Endothelial cell of umbilical vein (primary cell): ENCODE measurements around the gene SNX33.

Source experiments
- FOS ChIP-seq: IDR thresholded peaks from 2 replicates; pipeline ENCODE4 v1.6.1; 2011; ENCODE audit warnings: mild to moderate bottlenecking, low read length, moderate library complexity, borderline replicate concordance; ENCODE audit not compliant: insufficient read depth
- TF ChIP-seq, protein P1 (sequence below): IDR thresholded peaks from 2 replicates; pipeline ENCODE4 v1.6.1; 2011; ENCODE audit not compliant: insufficient read depth, insufficient read length
- TF ChIP-seq, protein P2 (sequence below), 2 donors: IDR thresholded peaks; 1 replicate in 1 of 2; 2 replicates in 1 of 2; pipeline ENCODE4 v1.5.1; 2011; ENCODE audit warnings: low read length in 2 of 2, mild to moderate bottlenecking in 2 of 2, moderate library complexity in 2 of 2, control low read depth in 1 of 2, inconsistent platforms in 1 of 2, low read depth in 1 of 2; ENCODE audit not compliant: insufficient read depth in 1 of 2; ENCODE audit errors: extremely low read depth in 1 of 2

DNA sequence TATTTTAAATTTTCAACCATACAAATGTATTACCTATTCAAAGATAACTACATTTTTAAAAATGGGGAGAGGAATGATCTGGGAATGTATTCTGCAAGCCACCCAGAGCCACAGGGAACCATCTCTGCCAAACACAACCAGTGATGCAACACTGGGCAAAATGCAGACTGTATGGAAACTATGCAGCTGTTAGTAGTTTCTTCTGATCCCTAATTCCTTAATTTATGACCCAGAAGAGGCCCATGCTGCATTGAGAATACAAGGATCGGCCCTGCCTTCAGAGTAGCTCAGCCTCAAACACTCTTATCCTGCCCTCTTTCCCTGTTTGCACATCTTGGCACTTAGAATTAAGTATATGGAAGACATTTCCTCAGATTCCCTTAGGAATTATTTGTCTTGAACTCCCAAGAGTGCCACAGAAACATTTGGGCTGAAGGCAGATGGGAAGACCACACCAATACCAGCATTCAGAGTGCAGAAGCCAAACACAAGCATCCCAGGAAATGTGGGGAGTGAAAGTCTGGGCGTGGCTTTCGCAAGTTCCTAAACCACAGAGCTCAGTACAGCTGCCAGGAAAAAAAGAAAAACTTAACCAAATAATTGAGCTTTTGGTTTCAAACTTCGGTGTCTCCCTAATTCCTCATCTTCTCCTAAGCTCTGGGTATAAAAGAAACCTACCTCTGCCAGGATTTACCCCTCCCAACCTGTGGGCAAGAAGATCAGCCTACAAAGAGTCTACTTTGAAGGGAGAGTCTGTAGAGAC lies 27.5 kb upstream of the SNX33 start:
- no peak for TF ChIP-seq FOS
- TF ChIP-seq, protein P1, sequence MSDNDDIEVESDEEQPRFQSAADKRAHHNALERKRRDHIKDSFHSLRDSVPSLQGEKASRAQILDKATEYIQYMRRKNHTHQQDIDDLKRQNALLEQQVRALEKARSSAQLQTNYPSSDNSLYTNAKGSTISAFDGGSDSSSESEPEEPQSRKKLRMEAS: no peak
- TF ChIP-seq, protein P2, sequence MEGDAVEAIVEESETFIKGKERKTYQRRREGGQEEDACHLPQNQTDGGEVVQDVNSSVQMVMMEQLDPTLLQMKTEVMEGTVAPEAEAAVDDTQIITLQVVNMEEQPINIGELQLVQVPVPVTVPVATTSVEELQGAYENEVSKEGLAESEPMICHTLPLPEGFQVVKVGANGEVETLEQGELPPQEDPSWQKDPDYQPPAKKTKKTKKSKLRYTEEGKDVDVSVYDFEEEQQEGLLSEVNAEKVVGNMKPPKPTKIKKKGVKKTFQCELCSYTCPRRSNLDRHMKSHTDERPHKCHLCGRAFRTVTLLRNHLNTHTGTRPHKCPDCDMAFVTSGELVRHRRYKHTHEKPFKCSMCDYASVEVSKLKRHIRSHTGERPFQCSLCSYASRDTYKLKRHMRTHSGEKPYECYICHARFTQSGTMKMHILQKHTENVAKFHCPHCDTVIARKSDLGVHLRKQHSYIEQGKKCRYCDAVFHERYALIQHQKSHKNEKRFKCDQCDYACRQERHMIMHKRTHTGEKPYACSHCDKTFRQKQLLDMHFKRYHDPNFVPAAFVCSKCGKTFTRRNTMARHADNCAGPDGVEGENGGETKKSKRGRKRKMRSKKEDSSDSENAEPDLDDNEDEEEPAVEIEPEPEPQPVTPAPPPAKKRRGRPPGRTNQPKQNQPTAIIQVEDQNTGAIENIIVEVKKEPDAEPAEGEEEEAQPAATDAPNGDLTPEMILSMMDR (IDR thresholded peaks at IDR 0.05; ENCODE audit: extremely low read depth in 1 of 2, insufficient read depth in 1 of 2, low read depth in 1 of 2, low read length in 2 of 2): no peak
